T-helper 9 cell (primary cell): ENCODE results near the gene ELK3.

Source experiments
- DNase-seq: peaks from one replicate; pipeline ENCODE4 v3.0.0-alpha.2; 2020

ELK3 gene

GRCh38 chr12:96258104-96258961 is 64.2 kb downstream of the ELK3 start:
- no peak for DNase-seq

GRCh38 chr12:96260231-96260630 is 66.1 kb downstream of the ELK3 start:
- DNase-seq, result no peak

GRCh38 chr12:96260644-96261043 is 66.5 kb downstream of the ELK3 start:
- DNase-seq, result no peak

GRCh38 chr12:96261557-96261956 is 67.4 kb downstream of the ELK3 start:
- DNase-seq, result no peak

- no peak for DNase-seq
Measured at GRCh38 chr12:96263449-96263902, 69.3 kb downstream of the ELK3 start.

GRCh38 chr12:96265400-96265799 is 71.2 kb downstream of the ELK3 start:
- DNase-seq, result no peak

- no peak for DNase-seq
Measured at GRCh38 chr12:96265836-96266235, 71.7 kb downstream of the ELK3 start.

GRCh38 chr12:96266238-96266637 is 72.1 kb downstream of the ELK3 start:
- DNase-seq, result no peak

GRCh38 chr12:96271469-96272199 is 77.5 kb downstream of the ELK3 start:
- no peak for DNase-seq

- no peak for DNase-seq
Measured at GRCh38 chr12:96274331-96274730, 80.2 kb downstream of the ELK3 start.

- no peak for DNase-seq
Measured at GRCh38 chr12:96285158-96285557, 91.0 kb downstream of the ELK3 start.

GRCh38 chr12:96289067-96289466 is 94.9 kb downstream of the ELK3 start:
- DNase-seq, result no peak

- DNase-seq, result no peak
Measured at GRCh38 chr12:96293093-96293492, 98.9 kb downstream of the ELK3 start.

- no peak for DNase-seq
Measured at GRCh38 chr12:96294831-96295230, 100.7 kb downstream of the ELK3 start.

- DNase-seq, result no peak
Measured at GRCh38 chr12:96295532-96296160, 101.5 kb downstream of the ELK3 start.

- DNase-seq, result no peak
Measured at GRCh38 chr12:96297504-96297903, 103.3 kb downstream of the ELK3 start.

GRCh38 chr12:96300064-96300463 is 105.9 kb downstream of the ELK3 start:
- no peak for DNase-seq

- no peak for DNase-seq
Measured at GRCh38 chr12:96301732-96302131, 107.6 kb downstream of the ELK3 start.

- no peak for DNase-seq
Measured at GRCh38 chr12:96302687-96303310, 108.6 kb downstream of the ELK3 start.

GRCh38 chr12:96303653-96304052 is 109.5 kb downstream of the ELK3 start:
- no peak for DNase-seq

- no peak for DNase-seq
Measured at GRCh38 chr12:96305665-96306064, 111.5 kb downstream of the ELK3 start.

- no peak for DNase-seq
Measured at GRCh38 chr12:96308881-96309280, 114.7 kb downstream of the ELK3 start.

- no peak for DNase-seq
Measured at GRCh38 chr12:96310067-96310466, 115.9 kb downstream of the ELK3 start.
